Trophoblast cell (in vitro differentiated cells and primary cell): ENCODE data around the gene BDH1.

Experiments used
- DNase-seq, 2 donors: peaks; one replicate each; pipeline ENCODE4 v3.0.0-alpha.2; 2016
- H2AFZ ChIP-seq: 2 replicates; pipeline ENCODE4 v1.6.1; 2013; ENCODE audit warnings: low read length, moderate library complexity, mild to moderate bottlenecking; ENCODE audit not compliant: insufficient read depth, poor library complexity
- H2AK5ac ChIP-seq: 2 replicates; pipeline ENCODE4 v1.6.1; 2013; ENCODE audit warnings: mild to moderate bottlenecking, low read length
- H2BK120ac ChIP-seq: 2 replicates; pipeline ENCODE4 v1.6.1; 2013; ENCODE audit warnings: low read length, mild to moderate bottlenecking, moderate library complexity; ENCODE audit not compliant: insufficient read depth, poor library complexity
- H2BK12ac ChIP-seq: 2 replicates; pipeline ENCODE4 v1.6.1; 2013; ENCODE audit warnings: mild to moderate bottlenecking, low read length, moderate library complexity
- H2BK5ac ChIP-seq: 2 replicates; pipeline ENCODE4 v1.6.1; 2013; ENCODE audit warnings: low read length, low read depth, moderate library complexity, mild to moderate bottlenecking; ENCODE audit not compliant: poor library complexity
- H3K14ac ChIP-seq: 2 replicates; pipeline ENCODE4 v1.6.1; 2013; ENCODE audit warnings: mild to moderate bottlenecking, low read length
- H3K18ac ChIP-seq: 2 replicates; pipeline ENCODE4 v1.6.1; 2013; ENCODE audit warnings: mild to moderate bottlenecking, low read length
- H3K23ac ChIP-seq: 2 replicates; pipeline ENCODE4 v1.6.1; 2013; ENCODE audit warnings: low read length
- H3K27ac ChIP-seq: 2 replicates; pipeline ENCODE4 v1.5.1; 2013; ENCODE audit warnings: low read depth, mild to moderate bottlenecking, inconsistent platforms, low read length, moderate library complexity
- H3K27me3 ChIP-seq: 2 replicates; pipeline ENCODE4 v1.6.1; 2013; ENCODE audit warnings: inconsistent platforms, mild to moderate bottlenecking, low read length, moderate library complexity; ENCODE audit not compliant: insufficient read depth
- H3K36me3 ChIP-seq, 2 experiments: 1 replicate in 1 of 2; 2 replicates in 1 of 2; pipeline ENCODE4 v1.6.1; 2013; ENCODE audit warnings: low read length in 2 of 2, mild to moderate bottlenecking in 2 of 2, moderate library complexity in 1 of 2; ENCODE audit not compliant: insufficient read depth in 2 of 2, control insufficient read depth in 1 of 2
- H3K4ac ChIP-seq: 2 replicates; pipeline ENCODE4 v1.6.1; 2013; ENCODE audit warnings: low read depth, mild to moderate bottlenecking, low read length, moderate library complexity
- H3K4me1 ChIP-seq, 2 experiments: 1 replicate in 1 of 2; 2 replicates in 1 of 2; pipeline ENCODE4 v1.6.1; 2013; ENCODE audit warnings: low read length in 2 of 2, mild to moderate bottlenecking in 2 of 2, moderate library complexity in 1 of 2; ENCODE audit not compliant: insufficient read depth in 2 of 2, control insufficient read depth in 1 of 2
- H3K4me2 ChIP-seq: 2 replicates; pipeline ENCODE4 v1.6.1; 2013; ENCODE audit warnings: inconsistent platforms, mild to moderate bottlenecking, low read length, moderate library complexity
- H3K4me3 ChIP-seq: 2 replicates; pipeline ENCODE4 v1.5.1; 2013; ENCODE audit warnings: mild to moderate bottlenecking, low read depth, low read length, inconsistent platforms
- H3K79me1 ChIP-seq: one replicate; pipeline ENCODE4 v1.6.1; 2013; ENCODE audit warnings: low read length
- H3K79me2 ChIP-seq: 2 replicates; pipeline ENCODE4 v1.6.1; 2013; ENCODE audit warnings: low read length, mild to moderate bottlenecking; ENCODE audit not compliant: control insufficient read depth, insufficient read depth, poor library complexity
- H3K9ac ChIP-seq: 2 replicates; pipeline ENCODE4 v1.6.1; 2013; ENCODE audit warnings: mild to moderate bottlenecking, low read length
- H3K9me3 ChIP-seq: 2 replicates; pipeline ENCODE4 v1.6.1; 2013; ENCODE audit warnings: low read depth, mild to moderate bottlenecking, control low read depth, inconsistent platforms, low read length; ENCODE audit not compliant: insufficient read depth
- H4K12ac ChIP-seq: 2 replicates; pipeline ENCODE4 v1.6.1; 2013; ENCODE audit warnings: low read depth, mild to moderate bottlenecking, low read length, moderate library complexity
- H4K8ac ChIP-seq: 2 replicates; pipeline ENCODE4 v1.6.1; 2013; ENCODE audit warnings: low read depth, mild to moderate bottlenecking, low read length, moderate library complexity
- H4K91ac ChIP-seq: one replicate; pipeline ENCODE4 v1.6.1; 2013; ENCODE audit warnings: low read depth, mild to moderate bottlenecking, low read length, moderate library complexity
- WGBS: extraction: QIAGEN DNeasy Blood & Tissue Kit; methylation state at CpG from one replicate; pipeline ENCODE4 v1.1.7; 2013; ENCODE audit warnings: missing lambda C conversion rate; ENCODE audit not compliant: insufficient read length, insufficient coverage; ENCODE audit errors: extremely low coverage; 5-methylcytosine and 5-hydroxymethylcytosine counted together

Gene BDH1

GRCh38 chr3:197511130-197511529 lies 44.6 kb downstream of the BDH1 start:
- Histone ChIP-seq H2BK12ac (no peak overlapping the region), H3K79me2 (peaks cover 3% of the 10 kb centered on the region), H3K14ac (no peak overlapping the region), H2BK5ac (no peak overlapping the region), H3K27me3 (no peaks in the 10 kb centered on the region), H4K91ac (no peak overlapping the region), H2AFZ (no peak overlapping the region), H2AK5ac (no peak overlapping the region), H3K79me1 (peaks cover 4% of the 10 kb centered on the region), H3K9me3 (no peaks in the 10 kb centered on the region), H3K9ac (no peak overlapping the region), H2BK120ac (no peak overlapping the region), H3K4ac (no peak overlapping the region), H3K36me3 (no peaks in the 10 kb centered on the region), H3K27ac (no peak overlapping the region), H3K4me2 (no peak overlapping the region), H3K4me1 (peaks cover 3 to 4% of the 10 kb centered on the region in 2 experiments), H4K8ac (no peak overlapping the region), H4K12ac (no peak overlapping the region), H3K23ac (no peak overlapping the region), H3K18ac (no peak overlapping the region), H3K4me3 (no peak overlapping the region)
- WGBS = no CpG with 5 or more reads among the region's 6 CpGs
- no peak for DNase-seq

- H3K4me1 ChIP-seq = peaks cover 4 to 6% of the 10 kb centered on the region in 2 experiments
- peaks cover 3% of the 10 kb centered on the region for H3K79me2 ChIP-seq
- no peaks in the 10 kb centered on the region for H3K36me3 ChIP-seq
- H2AFZ ChIP-seq = no peak overlapping the region
- no peaks in the 10 kb centered on the region for H3K27me3 ChIP-seq
- no peak for DNase-seq
- WGBS = no CpG with 5 or more reads among the region's 6 CpGs
- no peak overlapping the region for H3K9ac ChIP-seq
- H4K8ac ChIP-seq = no peak overlapping the region
- H3K4me2 ChIP-seq = no peak overlapping the region
- no peak overlapping the region for H4K12ac ChIP-seq
- H2AK5ac ChIP-seq = peak overlapping the region; percentile 29
- no peak overlapping the region for H2BK5ac ChIP-seq
- H2BK12ac ChIP-seq = peak overlapping the region; percentile 42
- peaks cover 4% of the 10 kb centered on the region for H3K79me1 ChIP-seq
- H3K27ac ChIP-seq = no peak overlapping the region
- H3K18ac ChIP-seq = no peak overlapping the region
- H3K14ac ChIP-seq = no peak overlapping the region
- no peak overlapping the region for H3K4ac ChIP-seq
- no peaks in the 10 kb centered on the region for H3K9me3 ChIP-seq
- H2BK120ac ChIP-seq = no peak overlapping the region
- H3K23ac ChIP-seq = no peak overlapping the region
- H3K4me3 ChIP-seq = no peak overlapping the region
- H4K91ac ChIP-seq = no peak overlapping the region
Measured at GRCh38 chr3:197510642-197511018, 45.1 kb downstream of the BDH1 start.

GRCh38 chr3:197508924-197509775 lies 46.6 kb downstream of the BDH1 start:
- no peaks in the 10 kb centered on the region for H3K36me3 ChIP-seq
- no peak overlapping the region for H2AFZ ChIP-seq
- no peak overlapping the region for H4K8ac ChIP-seq
- H3K9me3 ChIP-seq = no peaks in the 10 kb centered on the region
- H3K4me1 ChIP-seq = peaks cover 4 to 6% of the 10 kb centered on the region in 2 experiments
- H3K9ac ChIP-seq = no peak overlapping the region
- H2BK12ac ChIP-seq = no peak overlapping the region
- no peak overlapping the region for H2BK5ac ChIP-seq
- no peak overlapping the region for H3K4me2 ChIP-seq
- DNase-seq = no peak
- H3K27me3 ChIP-seq = no peaks in the 10 kb centered on the region
- H2AK5ac ChIP-seq = no peak overlapping the region
- no peak overlapping the region for H3K4ac ChIP-seq
- H3K27ac ChIP-seq = no peak overlapping the region
- peak overlapping the region; percentile 8 for H4K91ac ChIP-seq
- peaks cover 4% of the 10 kb centered on the region for H3K79me1 ChIP-seq
- no peak overlapping the region for H3K4me3 ChIP-seq
- H2BK120ac ChIP-seq = no peak overlapping the region
- no CpG with 5 or more reads among the region's 27 CpGs for WGBS
- peaks cover 3% of the 10 kb centered on the region for H3K79me2 ChIP-seq
- no peak overlapping the region for H3K18ac ChIP-seq
- no peak overlapping the region for H3K14ac ChIP-seq
- H4K12ac ChIP-seq = no peak overlapping the region
- H3K23ac ChIP-seq = no peak overlapping the region

GRCh38 chr3:197508461-197508860 lies 47.3 kb downstream of the BDH1 start:
- Histone ChIP-seq H3K9me3 (no peaks in the 10 kb centered on the region), H3K4me2 (no peak overlapping the region), H3K9ac (no peak overlapping the region), H2AK5ac (no peak overlapping the region), H3K4me3 (no peak overlapping the region), H3K79me1 (peaks cover 4% of the 10 kb centered on the region), H4K91ac (no peak overlapping the region), H3K4ac (no peak overlapping the region), H2BK5ac (no peak overlapping the region), H3K4me1 (peaks cover 6% of the 10 kb centered on the region in 2 experiments), H2AFZ (no peak overlapping the region), H3K18ac (no peak overlapping the region), H4K12ac (no peak overlapping the region), H2BK12ac (no peak overlapping the region), H3K27ac (no peak overlapping the region), H3K36me3 (no peaks in the 10 kb centered on the region), H3K27me3 (no peaks in the 10 kb centered on the region), H3K23ac (no peak overlapping the region), H2BK120ac (no peak overlapping the region), H4K8ac (no peak overlapping the region), H3K14ac (no peak overlapping the region), H3K79me2 (peaks cover 3% of the 10 kb centered on the region)
- WGBS = no CpG with 5 or more reads among the region's 6 CpGs
- no peak for DNase-seq
